GM23338 (cell line): ENCODE measurements around the gene TARBP2. TPM values are rescaled to one million over a fixed set of nuclear protein-coding genes. Genes with fewer than 3 reads are reported as not detected.

Experiments
- CREB1 ChIP-seq: fragments of 250-450 bp; sonication (Bioruptor Pico); IDR thresholded peaks from 2 replicates; pipeline ENCODE4 v1.5.0; 2020; ENCODE audit warnings: low read depth, mild to moderate bottlenecking, moderate library complexity
- ETS1 ChIP-seq: IDR thresholded peaks from 2 replicates; pipeline ENCODE4 v1.6.1; 2016; ENCODE audit warnings: antibody characterized with exemption
- EZH2 ChIP-seq: fragments of 200-600 bp; sonication (generic); IDR thresholded peaks from one replicate; pipeline ENCODE4 v1.8.0; 2017; ENCODE audit warnings: antibody characterized with exemption, mild to moderate bottlenecking, low read depth; ENCODE audit not compliant: unreplicated experiment
- EZH2phosphoT487 ChIP-seq: fragments of 200-600 bp; sonication (generic); IDR thresholded peaks from one replicate; pipeline ENCODE4 v1.8.1; 2018; ENCODE audit warnings: antibody characterized with exemption; ENCODE audit not compliant: unreplicated experiment
- JUNB ChIP-seq: IDR thresholded peaks from one replicate; pipeline ENCODE4 v1.6.1; 2016; ENCODE audit warnings: antibody characterized with exemption; ENCODE audit not compliant: unreplicated experiment
- NANOG ChIP-seq: IDR thresholded peaks from 2 replicates; pipeline ENCODE4 v1.6.1; 2016; ENCODE audit warnings: antibody characterized with exemption, borderline replicate concordance
- POLR2AphosphoS5 ChIP-seq: IDR thresholded peaks from 2 replicates; pipeline ENCODE4 v1.6.1; 2016; ENCODE audit warnings: antibody characterized with exemption, low read depth
- REST ChIP-seq: IDR thresholded peaks from one replicate; pipeline ENCODE4 v1.6.1; 2018; ENCODE audit warnings: antibody characterized with exemption; ENCODE audit not compliant: unreplicated experiment
- STAT1 ChIP-seq: IDR thresholded peaks from one replicate; pipeline ENCODE4 v1.6.1; 2016; ENCODE audit warnings: antibody characterized with exemption; ENCODE audit not compliant: unreplicated experiment
- ZNF462 ChIP-seq: fragments of 250-450 bp; sonication (Bioruptor Pico); IDR thresholded peaks from 2 replicates; pipeline ENCODE4 v1.5.0; 2020; ENCODE audit warnings: mild to moderate bottlenecking, moderate library complexity
- polyA plus RNA-seq: library from polyadenylated mRNA; unstranded; fragments of >200 nt; fragmentation: Nextera tagmentation; extraction: Ambion mirVana; gene quantifications from 2 replicates; pipeline ENCODE4 v1.2.1, GENCODE V29; 2016
- total RNA-seq: library from RNA; depleted of rRNA; stranded (reverse); fragments of >200 nt; shearing (Covaris generic); gene quantifications from 2 replicates; pipeline ENCODE4 v1.2.3, GENCODE V29; 2014
- TF ChIP-seq, protein P1 (sequence below), 2 experiments: fragments of 200-600 bp in 1 of 2; sonication (generic) in 1 of 2; conservative IDR thresholded peaks; 2 replicates each; pipeline versions ENCODE4 v1.5.1 to v1.6.1; 2016 to 2017; ENCODE audit warnings: antibody characterized with exemption in 2 of 2, low read depth in 2 of 2, mild to moderate bottlenecking in 2 of 2, moderate library complexity in 1 of 2

The TARBP2 gene
- total and polyA plus RNA-seq, 2 experiments from 2014 or later, result 57.0 to 83.4 TPM

GRCh38 chr12:53550595-53550994 is 49.5 kb downstream of the TARBP2 start (continued):
- TF ChIP-seq ZNF462, result no peak
- TF ChIP-seq CREB1, result no peak
- no peak for TF ChIP-seq JUNB
- TF ChIP-seq EZH2, result no peak
- TF ChIP-seq, protein P1, sequence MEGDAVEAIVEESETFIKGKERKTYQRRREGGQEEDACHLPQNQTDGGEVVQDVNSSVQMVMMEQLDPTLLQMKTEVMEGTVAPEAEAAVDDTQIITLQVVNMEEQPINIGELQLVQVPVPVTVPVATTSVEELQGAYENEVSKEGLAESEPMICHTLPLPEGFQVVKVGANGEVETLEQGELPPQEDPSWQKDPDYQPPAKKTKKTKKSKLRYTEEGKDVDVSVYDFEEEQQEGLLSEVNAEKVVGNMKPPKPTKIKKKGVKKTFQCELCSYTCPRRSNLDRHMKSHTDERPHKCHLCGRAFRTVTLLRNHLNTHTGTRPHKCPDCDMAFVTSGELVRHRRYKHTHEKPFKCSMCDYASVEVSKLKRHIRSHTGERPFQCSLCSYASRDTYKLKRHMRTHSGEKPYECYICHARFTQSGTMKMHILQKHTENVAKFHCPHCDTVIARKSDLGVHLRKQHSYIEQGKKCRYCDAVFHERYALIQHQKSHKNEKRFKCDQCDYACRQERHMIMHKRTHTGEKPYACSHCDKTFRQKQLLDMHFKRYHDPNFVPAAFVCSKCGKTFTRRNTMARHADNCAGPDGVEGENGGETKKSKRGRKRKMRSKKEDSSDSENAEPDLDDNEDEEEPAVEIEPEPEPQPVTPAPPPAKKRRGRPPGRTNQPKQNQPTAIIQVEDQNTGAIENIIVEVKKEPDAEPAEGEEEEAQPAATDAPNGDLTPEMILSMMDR (conservative IDR thresholded peaks at IDR 0.05; ENCODE audit: low read depth in 2 of 2), result no peak
- TF ChIP-seq EZH2phosphoT487, result no peak
- no peak for TF ChIP-seq STAT1
- TF ChIP-seq ETS1, result no peak
- no peak for TF ChIP-seq NANOG
- no peak for TF ChIP-seq REST
- TF ChIP-seq POLR2AphosphoS5, result no peak
